HepG2 (cell line): ENCODE data around the gene ADCY1. TPM values are rescaled to one million over a fixed set of nuclear protein-coding genes. Genes with fewer than 3 reads are reported as not detected.

Experiments
- ATAC-seq: fragments of 200-7000 bp; cut with Tn5 transposase; 3 replicates; pipeline ENCODE4 v1.9.1; 2020; ENCODE audit warnings: mild to moderate bottlenecking, moderate library complexity
- BruUV-seq: library from RNA; stranded (reverse); fragments of 400-500 nt; replicated peaks from 2 replicates; lab custom pipeline; 2021; lab: Mats Ljungman, UMichigan
- CTCF ChIA-PET: fragments of 300-600 bp; formaldehyde crosslinking; extraction: SDS; loops from one replicate; lab custom pipeline; 2021; ENCODE audit warnings: low total read pairs, inconsistent platforms, low intra/inter-chr PET ratio; lab: Yijun Ruan, JAX
- POLR2A ChIA-PET: fragments of 350-600 bp; sonication (Branson Sonifier 250); formaldehyde crosslinking; loops from one replicate; lab custom pipeline; 2020; ENCODE audit warnings: antibody characterized with exemption, inconsistent platforms; lab: Yijun Ruan, JAX
- DNase-seq: peaks from one replicate; pipeline ENCODE4 v3.0.0-alpha.2; 2015; ENCODE audit warnings: low spot score
- FAIRE-seq: peaks from 3 replicates; lab custom pipeline; 2011; peaks lifted over from hg19 to GRCh38; lab: Jason Lieb, UNC
- H2AFZ ChIP-seq: one replicate; pipeline ENCODE4 v1.6.1; 2011; ENCODE audit warnings: low read length, inconsistent platforms
- H3K27ac ChIP-seq: fragments of 300-600 bp; 3 replicates; pipeline ENCODE4 v1.8.0; 2011; ENCODE audit warnings: mixed run types, mild to moderate bottlenecking, mixed read lengths, low read length, inconsistent platforms; ENCODE audit not compliant: insufficient read depth; ENCODE audit errors: extremely low read length
- H3K27me3 ChIP-seq, 2 experiments: fragments of 200-600 bp in 1 of 2; 2 replicates in 1 of 2; 3 replicates in 1 of 2; pipeline versions ENCODE4 v1.6.0 to v1.8.0; 2011; ENCODE audit warnings: low read length in 2 of 2, mild to moderate bottlenecking in 2 of 2, moderate library complexity in 2 of 2, inconsistent platforms in 1 of 2; ENCODE audit not compliant: insufficient read depth in 2 of 2, control insufficient read depth in 1 of 2
- H3K36me3 ChIP-seq, 2 experiments: fragments of 200-600 bp in 1 of 2; replicated peaks in 1 of 2; 2 replicates in 1 of 2; 3 replicates in 1 of 2; pipeline versions ENCODE4 v1.5.1 to v1.8.0; 2011; ENCODE audit warnings: low read length in 2 of 2, inconsistent platforms in 1 of 2; ENCODE audit not compliant: insufficient read depth in 2 of 2, control insufficient read depth in 1 of 2
- H3K4me1 ChIP-seq: 2 replicates; pipeline ENCODE4 v1.5.1; 2012; ENCODE audit warnings: low read length, inconsistent platforms; ENCODE audit not compliant: insufficient read depth
- H3K4me2 ChIP-seq: 2 replicates; pipeline ENCODE4 v1.6.0; 2011; ENCODE audit warnings: low read depth, low read length, inconsistent platforms
- H3K4me3 ChIP-seq, 3 experiments: fragments of 200-600 bp in 1 of 3; sonication (generic), shearing (Covaris generic) in 1 of 3; replicated peaks in 1 of 3; 2 replicates each; pipeline ENCODE4 v1.5.1; 2011 to 2016; ENCODE audit warnings: low read length in 3 of 3, inconsistent platforms in 2 of 3, low read depth in 2 of 3, mild to moderate bottlenecking in 2 of 3, control low read depth in 1 of 3, mixed read lengths in 1 of 3; ENCODE audit not compliant: insufficient read depth in 1 of 3
- H3K79me2 ChIP-seq: one replicate; pipeline ENCODE4 v1.6.1; 2011; ENCODE audit warnings: low read length, inconsistent platforms; ENCODE audit not compliant: insufficient read depth
- H3K9ac ChIP-seq: 2 replicates; pipeline ENCODE4 v1.6.0; 2011; ENCODE audit warnings: mild to moderate bottlenecking, low read depth, low read length, inconsistent platforms; ENCODE audit not compliant: insufficient read depth
- H3K9me3 ChIP-seq: 2 replicates; pipeline ENCODE4 v1.5.1; 2012; ENCODE audit warnings: mild to moderate bottlenecking, low read length
- H4K20me1 ChIP-seq: 2 replicates; pipeline ENCODE4 v1.6.0; 2011; ENCODE audit warnings: inconsistent platforms, mild to moderate bottlenecking, low read length, moderate library complexity; ENCODE audit not compliant: insufficient read depth
- ATF7 ChIP-seq, 2 experiments: fragments of 450-650 bp in 1 of 2; sonication (generic) in 1 of 2; formaldehyde crosslinking in 1 of 2; IDR thresholded peaks; 2 replicates each; pipeline versions ENCODE4 v1.4.0 to v1.6.1; 2016 to 2020; ENCODE audit warnings: antibody characterized with exemption in 1 of 2, mild to moderate bottlenecking in 1 of 2, missing genetic modification reagents in 1 of 2
- DR1 ChIP-seq: sonication (generic); formaldehyde crosslinking; IDR thresholded peaks from 2 replicates; pipeline ENCODE4 v1.8.0; 2021; ENCODE audit warnings: mild to moderate bottlenecking, missing genetic modification reagents, inconsistent platforms
- RFX1 ChIP-seq: fragments of 450-650 bp; IDR thresholded peaks from 2 replicates; pipeline ENCODE4 v1.6.1; 2017
- ZBTB38 ChIP-seq: sonication (generic); formaldehyde crosslinking; IDR thresholded peaks from 2 replicates; pipeline ENCODE4 v1.5.1; 2020; ENCODE audit warnings: mild to moderate bottlenecking, missing genetic modification reagents
- ZNF276 ChIP-seq: sonication (generic); formaldehyde crosslinking; IDR thresholded peaks from 2 replicates; pipeline ENCODE4 v1.4.0; 2020; ENCODE audit warnings: mild to moderate bottlenecking, low read depth, missing genetic modification reagents
- ZNF576 ChIP-seq: sonication (generic); formaldehyde crosslinking; IDR thresholded peaks from 2 replicates; pipeline ENCODE4 v1.4.0; 2020; ENCODE audit warnings: mild to moderate bottlenecking, missing genetic modification reagents
- WGBS: methylation state at CpG from one replicate; pipeline ENCODE4 v1.1.6; 2017; ENCODE audit warnings: low lambda C conversion rate; 5-methylcytosine and 5-hydroxymethylcytosine counted together
- in situ Hi-C: cut with HindIII; loops from 2 replicates; pipeline ENCODE4 v1.10.0; 2017; ENCODE audit warnings: low pct_unique_long_range_greater_than_20kb; ENCODE audit not compliant: extremely low pct_ligation_motif_present
- intact Hi-C: fragments of 100-400 bp; cut with micrococcal nuclease; formaldehyde crosslinking; loops from one replicate; pipeline ENCODE4 v1.10.0; 2022; ENCODE audit not compliant: unreplicated experiment
- polyA plus RNA-seq, 8 experiments: library from polyadenylated mRNA; depleted of rRNA in 3 of 8; stranded (reverse) in 7 of 8; unstranded in 1 of 8; fragments of >200 nt; fragmentation: Illumina TruSeq in 4 of 8; extraction: Trizol in 4 of 8; gene quantifications; 2 replicates each; pipeline versions ENCODE4 v1.2.1 to v1.2.3, GENCODE V29; 2011 to 2016; ENCODE audit warnings: low read depth in 4 of 8, missing spikeins in 1 of 8, mixed read lengths in 1 of 8; ENCODE audit not compliant: insufficient read depth in 1 of 8
- total RNA-seq, 5 experiments: library from RNA; depleted of rRNA; stranded (reverse); fragments of >200 nt; fragmentation: Illumina TruSeq; extraction: Trizol; gene quantifications; 2 replicates each; pipeline ENCODE4 v1.2.3, GENCODE V29; 2016; ENCODE audit warnings: low read depth in 1 of 5
- TF ChIP-seq, protein P1 (sequence below): sonication (generic); formaldehyde crosslinking; IDR thresholded peaks from 2 replicates; pipeline ENCODE4 v1.4.0; 2020; ENCODE audit warnings: missing genetic modification reagents

The ADCY1 gene
- total and polyA plus RNA-seq, 2 of the 13 experiments (the other 11 are each of a cell fraction or from before 2014, with no cell fraction given): 0.80 to 1.2 TPM

- no peaks in the 10 kb centered on the region for H3K79me2 ChIP-seq
- TF ChIP-seq ZBTB38 (CRISPR knock-in tag): no peak
- no peak for TF ChIP-seq RFX1
- TF ChIP-seq, protein P1, sequence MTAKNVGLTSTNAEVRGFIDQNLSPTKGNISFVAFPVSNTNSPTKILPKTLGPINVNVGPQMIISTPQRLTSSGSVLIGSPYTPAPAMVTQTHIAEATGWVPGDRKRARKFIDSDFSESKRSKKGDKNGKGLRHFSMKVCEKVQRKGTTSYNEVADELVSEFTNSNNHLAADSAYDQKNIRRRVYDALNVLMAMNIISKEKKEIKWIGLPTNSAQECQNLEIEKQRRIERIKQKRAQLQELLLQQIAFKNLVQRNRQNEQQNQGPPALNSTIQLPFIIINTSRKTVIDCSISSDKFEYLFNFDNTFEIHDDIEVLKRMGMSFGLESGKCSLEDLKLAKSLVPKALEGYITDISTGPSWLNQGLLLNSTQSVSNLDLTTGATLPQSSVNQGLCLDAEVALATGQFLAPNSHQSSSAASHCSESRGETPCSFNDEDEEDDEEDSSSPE: no peak
- TF ChIP-seq ZNF276: no peak
- TF ChIP-seq ZNF576: no peak
- no peak for TF ChIP-seq DR1 (CRISPR knock-in tag)
- no peak for TF ChIP-seq ATF7 (IDR thresholded peaks at IDR 0.05)
- TF ChIP-seq ATF7 (CRISPR knock-in tag; IDR thresholded peaks at IDR 0.05): no peak
- no peak overlapping the region for H3K4me2 ChIP-seq
- WGBS: 31% methylated on average over 9 of the region's 13 CpGs
- DNase-seq (no peak), FAIRE-seq (no peak), ATAC-seq (no peak)
- no peaks in the 10 kb centered on the region for H3K36me3 ChIP-seq
- ChIA-PET POLR2A (no interaction called here), CTCF (no interaction called here)
- no peaks in the 10 kb centered on the region for H3K9me3 ChIP-seq
- in situ Hi-C loops: no loop called here
- no peak overlapping the region for H3K9ac ChIP-seq
- H4K20me1 ChIP-seq: no peaks in the 10 kb centered on the region
- BruUV-seq: no TSS peak
- no peak overlapping the region for H3K27ac ChIP-seq
- no peak overlapping the region for H2AFZ ChIP-seq
- no peaks in the 10 kb centered on the region for H3K4me1 ChIP-seq
- H3K27me3 ChIP-seq: peaks cover 1 to 14% of the 10 kb centered on the region in 2 experiments; a peak in 3 of 5 replicates
- H3K4me3 ChIP-seq: no peak overlapping the region
- intact Hi-C loops: no loop called here
Measured at GRCh38 chr7:45647967-45648670, 74.0 kb downstream of the ADCY1 start.
